HCEC 1CT (cell line): ENCODE data around the gene PPP2R2B.

ENCODE experiments used
- DNase-seq: peaks from one replicate; pipeline ENCODE4 v3.0.0-alpha.2; 2017

The PPP2R2B gene

GRCh38 chr5:146884066-146884626 is 5.6 kb upstream of the PPP2R2B start:
- DNase-seq = no peak

- no peak for DNase-seq
These were observed 5.0 kb upstream of the PPP2R2B start for GRCh38 chr5:146883511-146883910.

GRCh38 chr5:146880966-146881365 is 2.4 kb upstream of the PPP2R2B start:
- DNase-seq = no peak

- no peak for DNase-seq
These were observed 628 bp downstream of the PPP2R2B start for GRCh38 chr5:146877783-146878475.

- DNase-seq = no peak
These were observed 1.3 kb downstream of the PPP2R2B start for GRCh38 chr5:146877178-146877681.

GRCh38 chr5:146873186-146873917 is 5.2 kb downstream of the PPP2R2B start:
- DNase-seq = no peak

- no peak for DNase-seq
These were observed 6.4 kb downstream of the PPP2R2B start for GRCh38 chr5:146872188-146872587.

GRCh38 chr5:146867996-146868708 is 10.4 kb downstream of the PPP2R2B start:
- no peak for DNase-seq

GRCh38 chr5:146866263-146866662 is 12.3 kb downstream of the PPP2R2B start:
- DNase-seq = no peak

GRCh38 chr5:146862641-146863040 is 15.9 kb downstream of the PPP2R2B start:
- DNase-seq = no peak

- no peak for DNase-seq
These were observed 18.2 kb downstream of the PPP2R2B start for GRCh38 chr5:146860213-146860893.

- DNase-seq = no peak
These were observed 26.5 kb downstream of the PPP2R2B start for GRCh38 chr5:146852089-146852488.

- no peak for DNase-seq
These were observed 27.4 kb downstream of the PPP2R2B start for GRCh38 chr5:146851133-146851532.

GRCh38 chr5:146849694-146850303 is 28.8 kb downstream of the PPP2R2B start:
- DNase-seq = no peak

GRCh38 chr5:146848133-146848532 is 30.4 kb downstream of the PPP2R2B start:
- DNase-seq = no peak

GRCh38 chr5:146840016-146840415 is 38.5 kb downstream of the PPP2R2B start:
- no peak for DNase-seq

GRCh38 chr5:146836226-146836842 is 42.2 kb downstream of the PPP2R2B start:
- DNase-seq = no peak

GRCh38 chr5:146832985-146833732 is 45.4 kb downstream of the PPP2R2B start:
- DNase-seq = no peak

GRCh38 chr5:146828385-146828784 is 50.2 kb downstream of the PPP2R2B start:
- no peak for DNase-seq

GRCh38 chr5:146827901-146828300 is 50.7 kb downstream of the PPP2R2B start:
- no peak for DNase-seq

GRCh38 chr5:146825033-146825432 is 53.5 kb downstream of the PPP2R2B start:
- DNase-seq = no peak
